Tibial nerve (tissue), 4 donors: ENCODE data around the gene CLASP1. TPM values are rescaled to one million over a fixed set of nuclear protein-coding genes. Genes with fewer than 3 reads are reported as not detected.

Experiments used
- DNase-seq, 2 donors: peaks; one replicate each; pipeline ENCODE4 v3.0.0-alpha.2; 2019; ENCODE audit warnings: low spot score in 2 of 2
- H3K27ac ChIP-seq, 4 donors: fragments of 200-600 bp; sonication (generic) in 3 of 4; one replicate each; pipeline ENCODE4 v1.5.1; 2017 to 2019; ENCODE audit warnings: mild to moderate bottlenecking in 1 of 4
- H3K27me3 ChIP-seq, 2 donors: fragments of 200-600 bp; sonication (generic) in 1 of 2; one replicate each; pipeline versions ENCODE4 v1.5.1 to v1.6.0; 2017 to 2019
- H3K36me3 ChIP-seq, 3 donors: fragments of 200-600 bp; sonication (generic); one replicate each; pipeline ENCODE4 v1.5.1; 2018 to 2019
- H3K4me1 ChIP-seq, 4 donors: fragments of 200-600 bp; sonication (generic) in 3 of 4; one replicate each; pipeline ENCODE4 v1.5.1; 2017 to 2019
- H3K4me3 ChIP-seq, 4 donors: fragments of 200-600 bp; sonication (generic) in 3 of 4; one replicate each; pipeline ENCODE4 v1.5.1; 2017 to 2019; ENCODE audit warnings: mild to moderate bottlenecking in 1 of 4, moderate library complexity in 1 of 4
- H3K9me3 ChIP-seq, 4 donors: fragments of 200-600 bp; sonication (generic) in 3 of 4; one replicate each; pipeline ENCODE4 v1.5.1; 2017 to 2019
- CTCF ChIP-seq, 5 experiments: fragments of 200-600 bp in 3 of 5; fragments of 450-650 bp in 2 of 5; sonication (generic) in 3 of 5; IDR thresholded peaks; one replicate each; pipeline ENCODE4 v1.5.1; 2016 to 2019; ENCODE audit warnings: antibody characterized with exemption in 5 of 5, mild to moderate bottlenecking in 3 of 5, moderate library complexity in 2 of 5
- EP300 ChIP-seq, 2 donors: sonication (generic); formaldehyde crosslinking; IDR thresholded peaks; one replicate each; pipeline ENCODE4 v1.6.1; 2017; ENCODE audit warnings: antibody characterized with exemption in 2 of 2, mild to moderate bottlenecking in 1 of 2
- POLR2A ChIP-seq, 2 donors: fragments of 450-650 bp; IDR thresholded peaks; one replicate each; pipeline ENCODE4 v1.6.1; 2017; ENCODE audit warnings: antibody characterized with exemption in 2 of 2, mild to moderate bottlenecking in 2 of 2, moderate library complexity in 2 of 2
- WGBS, 2 donors: methylation state at CpG; one replicate each; pipeline ENCODE4 v1.1.5; 2018; 5-methylcytosine and 5-hydroxymethylcytosine counted together
- total RNA-seq, 4 donors: library from RNA; depleted of rRNA; stranded (reverse); fragments of >200 nt; gene quantifications; one replicate each; pipeline ENCODE4 v1.1.0, GENCODE V29; 2016

Gene CLASP1
- total RNA-seq, 4 donors from 2014 or later = 72.8 to 164 (median 88.6) TPM

GRCh38 chr2:121550669-121551068, 98.6 kb downstream of the CLASP1 start:
- no peak overlapping the region for H3K4me3 ChIP-seq
- no peak for TF ChIP-seq EP300 (IDR thresholded peaks at IDR 0.05)
- TF ChIP-seq CTCF (IDR thresholded peaks at IDR 0.05) = no peak
- TF ChIP-seq POLR2A (IDR thresholded peaks at IDR 0.05) = no peak
- no peaks in the 10 kb centered on the region for H3K36me3 ChIP-seq
- WGBS, 2 donors = 75 to 79% methylated on average over 2 of the region's 2 CpGs
- H3K27ac ChIP-seq = no peak overlapping the region
- peaks cover 0 to 27% (median 0%) of the 10 kb centered on the region in 4 donors for H3K4me1 ChIP-seq
- no peak for DNase-seq
- peaks cover 0 to 10% (median 0%) of the 10 kb centered on the region in 4 donors for H3K9me3 ChIP-seq
- H3K27me3 ChIP-seq = no peaks in the 10 kb centered on the region

GRCh38 chr2:121547646-121548045, 101.6 kb downstream of the CLASP1 start:
- H3K27me3 ChIP-seq = no peaks in the 10 kb centered on the region
- H3K36me3 ChIP-seq = no peaks in the 10 kb centered on the region
- DNase-seq = no peak
- no peak overlapping the region for H3K27ac ChIP-seq
- WGBS, 2 donors = 90 to 94% methylated on average over 5 of the region's 5 CpGs
- H3K9me3 ChIP-seq = peaks cover 0 to 10% (median 0%) of the 10 kb centered on the region in 4 donors
- peaks cover 0 to 44% (median 4%) of the 10 kb centered on the region in 4 donors for H3K4me1 ChIP-seq
- no peak for TF ChIP-seq POLR2A (IDR thresholded peaks at IDR 0.05)
- TF ChIP-seq EP300 (IDR thresholded peaks at IDR 0.05) = no peak
- TF ChIP-seq CTCF (IDR thresholded peaks at IDR 0.05) = no peak
- no peak overlapping the region for H3K4me3 ChIP-seq

- Histone ChIP-seq H3K4me1 (peaks cover 0 to 61% (median 4%) of the 10 kb centered on the region in 4 donors), H3K27ac (no peak overlapping the region), H3K9me3 (peaks cover 0 to 10% (median 0%) of the 10 kb centered on the region in 4 donors), H3K4me3 (no peak overlapping the region), H3K27me3 (no peaks in the 10 kb centered on the region), H3K36me3 (no peaks in the 10 kb centered on the region)
- no peak for DNase-seq
- TF ChIP-seq CTCF (IDR thresholded peaks at IDR 0.05) (no peak), POLR2A (IDR thresholded peaks at IDR 0.05) (no peak), EP300 (IDR thresholded peaks at IDR 0.05) (no peak)
- WGBS, 2 donors = 89 to 91% methylated on average over 2 of the region's 2 CpGs
Measured at GRCh38 chr2:121545913-121546312, 103.3 kb downstream of the CLASP1 start.

GRCh38 chr2:121545257-121545656, 104.0 kb downstream of the CLASP1 start:
- 40 to 55% methylated on average over 7 of the region's 7 CpGs for WGBS, 2 donors
- TF ChIP-seq POLR2A (IDR thresholded peaks at IDR 0.05) (no peak), CTCF (IDR thresholded peaks at IDR 0.05) (no peak), EP300 (IDR thresholded peaks at IDR 0.05) (no peak)
- no peak overlapping the region for H3K4me3 ChIP-seq
- no peak for DNase-seq
- no peaks in the 10 kb centered on the region for H3K27me3 ChIP-seq
- peaks cover 0 to 10% (median 0%) of the 10 kb centered on the region in 4 donors for H3K9me3 ChIP-seq
- peaks cover 0 to 64% (median 4%) of the 10 kb centered on the region in 4 donors for H3K4me1 ChIP-seq
- no peaks in the 10 kb centered on the region for H3K36me3 ChIP-seq
- no peak overlapping the region for H3K27ac ChIP-seq

DNA sequence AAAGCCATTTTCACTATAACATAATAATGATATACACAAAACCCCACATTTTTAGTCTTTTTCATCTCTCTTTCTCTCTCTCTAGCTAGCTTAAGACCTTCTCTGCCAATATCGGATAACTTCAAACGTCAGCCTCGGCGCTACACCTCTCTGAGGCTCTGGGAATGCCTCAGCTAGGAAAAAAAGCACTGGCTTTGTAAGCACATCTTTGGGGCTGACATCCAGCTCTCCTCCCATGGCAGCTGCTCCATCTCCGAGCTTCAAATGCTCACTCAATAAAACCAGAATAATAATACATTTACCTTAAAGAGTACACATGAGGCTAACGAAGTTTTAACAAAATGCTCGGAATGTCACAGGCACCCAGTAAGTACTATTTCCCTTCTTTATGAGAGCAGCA, 107.8 kb downstream of the CLASP1 start:
- Histone ChIP-seq H3K4me1 (peaks cover 0 to 68% (median 5%) of the 10 kb centered on the region in 4 donors), H3K27ac (no peak overlapping the region)
- 50 to 54% methylated on average over 7 of the region's 7 CpGs for WGBS, 2 donors

More for the DNA sequence above, 107.8 kb downstream of the CLASP1 start:
- Histone ChIP-seq H3K27me3 (no peaks in the 10 kb centered on the region), H3K4me3 (no peak overlapping the region), H3K9me3 (no peaks in the 10 kb centered on the region), H3K36me3 (no peaks in the 10 kb centered on the region)
- no peak for TF ChIP-seq CTCF (IDR thresholded peaks at IDR 0.05)
- TF ChIP-seq POLR2A (IDR thresholded peaks at IDR 0.05) = no peak
- no peak for TF ChIP-seq EP300 (IDR thresholded peaks at IDR 0.05)
- no peak for DNase-seq
